Muscle layer of colon (tissue), 2 donors: ENCODE data around the gene OPHN1.

ENCODE experiments used
- H3K27ac ChIP-seq: one replicate; pipeline ENCODE4 v1.7.0; 2013; ENCODE audit warnings: low read depth, mild to moderate bottlenecking, low read length, moderate library complexity
- H3K27me3 ChIP-seq, 2 donors: one replicate each; pipeline ENCODE4 v1.7.0; 2013; ENCODE audit warnings: low read length in 2 of 2, mild to moderate bottlenecking in 2 of 2; ENCODE audit not compliant: insufficient read depth in 2 of 2, control insufficient read depth in 1 of 2
- H3K36me3 ChIP-seq: one replicate; pipeline ENCODE4 v1.7.0; 2013; ENCODE audit warnings: mild to moderate bottlenecking, low read length; ENCODE audit not compliant: insufficient read depth
- H3K4me1 ChIP-seq: one replicate; pipeline ENCODE4 v1.7.0; 2013; ENCODE audit warnings: mild to moderate bottlenecking, low read length; ENCODE audit not compliant: insufficient read depth
- H3K4me3 ChIP-seq, 2 donors: one replicate each; pipeline ENCODE4 v1.7.0; 2013; ENCODE audit warnings: low read length in 2 of 2, low read depth in 1 of 2, mild to moderate bottlenecking in 1 of 2, moderate library complexity in 1 of 2
- H3K9ac ChIP-seq: one replicate; pipeline ENCODE4 v1.7.0; 2013; ENCODE audit warnings: low read length
- H3K9me3 ChIP-seq: one replicate; pipeline ENCODE4 v1.7.0; 2013; ENCODE audit warnings: mild to moderate bottlenecking, low read length
- donor health status: abdominal sarcoma.
- donor health status: Adenocarcinoma of cecum.

OPHN1 gene

GRCh38 chrX:68147848-68148247 lies 285.4 kb downstream of the OPHN1 start:
- H3K27me3 ChIP-seq = no peaks in the 10 kb centered on the region

GRCh38 chrX:68146054-68146453 lies 287.2 kb downstream of the OPHN1 start:
- Histone ChIP-seq H3K4me1 (no peaks in the 10 kb centered on the region), H3K36me3 (no peaks in the 10 kb centered on the region), H3K9me3 (no peaks in the 10 kb centered on the region), H3K9ac (no peak overlapping the region), H3K27ac (no peak overlapping the region), H3K27me3 (no peaks in the 10 kb centered on the region), H3K4me3 (no peak overlapping the region)

More at GRCh38 chrX:68147848-68148247, 285.4 kb downstream of the OPHN1 start:
- Histone ChIP-seq H3K9ac (no peak overlapping the region), H3K4me1 (no peaks in the 10 kb centered on the region), H3K27ac (no peak overlapping the region), H3K9me3 (no peaks in the 10 kb centered on the region), H3K4me3 (no peak overlapping the region), H3K36me3 (no peaks in the 10 kb centered on the region)

- H3K9ac ChIP-seq = no peak overlapping the region
- H3K9me3 ChIP-seq = no peaks in the 10 kb centered on the region
- H3K4me3 ChIP-seq = no peak overlapping the region
- no peaks in the 10 kb centered on the region for H3K36me3 ChIP-seq
- peaks cover 7% of the 10 kb centered on the region for H3K4me1 ChIP-seq
- no peaks in the 10 kb centered on the region for H3K27me3 ChIP-seq
- no peak overlapping the region for H3K27ac ChIP-seq
Measured at GRCh38 chrX:68139791-68140190, 293.5 kb downstream of the OPHN1 start.

- no peaks in the 10 kb centered on the region for H3K36me3 ChIP-seq
- no peak overlapping the region for H3K9ac ChIP-seq
- no peaks in the 10 kb centered on the region for H3K9me3 ChIP-seq
- no peak overlapping the region for H3K4me3 ChIP-seq
- no peak overlapping the region for H3K27ac ChIP-seq
- no peaks in the 10 kb centered on the region for H3K4me1 ChIP-seq
- peaks cover 0 to 3% of the 10 kb centered on the region in 2 donors for H3K27me3 ChIP-seq
Measured at GRCh38 chrX:68133181-68133580, 300.1 kb downstream of the OPHN1 start.

GRCh38 chrX:68132749-68133148 lies 300.5 kb downstream of the OPHN1 start:
- Histone ChIP-seq H3K27me3 (peaks cover 0 to 3% of the 10 kb centered on the region in 2 donors), H3K27ac (no peak overlapping the region), H3K9me3 (no peaks in the 10 kb centered on the region), H3K4me3 (no peak overlapping the region), H3K36me3 (no peaks in the 10 kb centered on the region), H3K9ac (no peak overlapping the region), H3K4me1 (no peaks in the 10 kb centered on the region)

GRCh38 chrX:68121835-68122234 lies 311.5 kb downstream of the OPHN1 start:
- Histone ChIP-seq H3K4me3 (no peak overlapping the region), H3K4me1 (no peaks in the 10 kb centered on the region), H3K36me3 (no peaks in the 10 kb centered on the region), H3K27me3 (peaks cover 0 to 7% of the 10 kb centered on the region in 2 donors), H3K9ac (no peak overlapping the region), H3K27ac (no peak overlapping the region), H3K9me3 (no peaks in the 10 kb centered on the region)

- Histone ChIP-seq H3K9ac (no peak overlapping the region), H3K27ac (no peak overlapping the region), H3K9me3 (no peaks in the 10 kb centered on the region), H3K4me1 (no peaks in the 10 kb centered on the region), H3K4me3 (no peak overlapping the region), H3K27me3 (peaks cover 0 to 7% of the 10 kb centered on the region in 2 donors), H3K36me3 (no peaks in the 10 kb centered on the region)
Measured at GRCh38 chrX:68121371-68121770, 311.9 kb downstream of the OPHN1 start.

GRCh38 chrX:68115371-68115770 lies 317.9 kb downstream of the OPHN1 start:
- Histone ChIP-seq H3K9me3 (no peaks in the 10 kb centered on the region), H3K4me1 (no peaks in the 10 kb centered on the region), H3K36me3 (peaks cover 8% of the 10 kb centered on the region), H3K27me3 (peaks cover 0 to 7% of the 10 kb centered on the region in 2 donors), H3K9ac (no peak overlapping the region), H3K27ac (no peak overlapping the region), H3K4me3 (no peak overlapping the region)

- peaks cover 8% of the 10 kb centered on the region for H3K36me3 ChIP-seq
- H3K27ac ChIP-seq = no peak overlapping the region
- peaks cover 0 to 2% of the 10 kb centered on the region in 2 donors for H3K27me3 ChIP-seq
- no peak overlapping the region for H3K9ac ChIP-seq
- no peaks in the 10 kb centered on the region for H3K9me3 ChIP-seq
- no peak overlapping the region for H3K4me3 ChIP-seq
- no peaks in the 10 kb centered on the region for H3K4me1 ChIP-seq
Measured at GRCh38 chrX:68114573-68115129, 318.6 kb downstream of the OPHN1 start.

- Histone ChIP-seq H3K4me1 (no peaks in the 10 kb centered on the region), H3K4me3 (no peak overlapping the region), H3K9ac (no peak overlapping the region), H3K36me3 (peaks cover 8% of the 10 kb centered on the region), H3K9me3 (no peaks in the 10 kb centered on the region), H3K27me3 (no peaks in the 10 kb centered on the region), H3K27ac (no peak overlapping the region)
Measured at GRCh38 chrX:68113837-68114572, 319.3 kb downstream of the OPHN1 start.

GRCh38 chrX:68112321-68112720 lies 321.0 kb downstream of the OPHN1 start:
- Histone ChIP-seq H3K27me3 (no peaks in the 10 kb centered on the region), H3K4me3 (no peak overlapping the region), H3K9me3 (no peaks in the 10 kb centered on the region), H3K27ac (no peak overlapping the region), H3K4me1 (no peaks in the 10 kb centered on the region), H3K36me3 (peaks cover 8% of the 10 kb centered on the region), H3K9ac (no peak overlapping the region)

GRCh38 chrX:68109162-68109561 lies 324.1 kb downstream of the OPHN1 start:
- H3K9ac ChIP-seq = no peak overlapping the region
- no peaks in the 10 kb centered on the region for H3K4me1 ChIP-seq
- no peaks in the 10 kb centered on the region for H3K27me3 ChIP-seq
- no peaks in the 10 kb centered on the region for H3K9me3 ChIP-seq
- H3K36me3 ChIP-seq = peaks cover 8% of the 10 kb centered on the region
- no peak overlapping the region for H3K27ac ChIP-seq
- no peak overlapping the region for H3K4me3 ChIP-seq
